Breast epithelium (tissue), 3 donors: ENCODE data around the gene SV2C.

Source experiments
- POLR2A ChIP-seq: fragments of 450-650 bp; IDR thresholded peaks from one replicate; pipeline ENCODE4 v1.6.1; 2016; ENCODE audit warnings: antibody characterized with exemption, mild to moderate bottlenecking, moderate library complexity
- POLR2AphosphoS5 ChIP-seq, 3 donors: sonication (generic); formaldehyde crosslinking; IDR thresholded peaks; one replicate each; pipeline ENCODE4 v1.6.1; 2017; ENCODE audit warnings: antibody characterized with exemption in 3 of 3
- TF ChIP-seq, protein P1 (sequence below), 3 donors: fragments of 450-650 bp; IDR thresholded peaks; one replicate each; pipeline ENCODE4 v1.5.1; 2016 to 2017; ENCODE audit warnings: antibody characterized with exemption in 3 of 3, mild to moderate bottlenecking in 3 of 3, moderate library complexity in 3 of 3

DNA sequence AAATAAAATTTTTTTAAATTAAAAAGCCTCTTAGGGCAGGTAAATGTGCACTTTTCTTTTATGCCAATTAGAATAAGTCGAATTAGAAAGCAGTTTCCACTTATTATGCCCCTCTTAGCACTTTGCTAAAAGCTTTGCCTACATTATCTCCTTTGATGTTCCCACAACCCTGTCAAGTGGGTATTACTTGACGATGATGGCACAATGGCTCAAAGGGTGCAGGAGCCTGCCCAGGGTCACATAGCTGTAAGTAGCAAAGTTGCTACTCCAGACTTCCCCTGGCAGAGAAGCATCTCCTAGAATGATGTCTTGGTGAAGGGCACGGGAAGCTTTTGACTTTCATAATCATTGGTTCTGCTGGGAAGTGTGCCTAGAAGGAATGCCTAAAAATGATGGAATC lies 301.5 kb downstream of the SV2C start:
- no peak for TF ChIP-seq POLR2AphosphoS5 (IDR thresholded peaks at IDR 0.05)
- TF ChIP-seq, protein P1, sequence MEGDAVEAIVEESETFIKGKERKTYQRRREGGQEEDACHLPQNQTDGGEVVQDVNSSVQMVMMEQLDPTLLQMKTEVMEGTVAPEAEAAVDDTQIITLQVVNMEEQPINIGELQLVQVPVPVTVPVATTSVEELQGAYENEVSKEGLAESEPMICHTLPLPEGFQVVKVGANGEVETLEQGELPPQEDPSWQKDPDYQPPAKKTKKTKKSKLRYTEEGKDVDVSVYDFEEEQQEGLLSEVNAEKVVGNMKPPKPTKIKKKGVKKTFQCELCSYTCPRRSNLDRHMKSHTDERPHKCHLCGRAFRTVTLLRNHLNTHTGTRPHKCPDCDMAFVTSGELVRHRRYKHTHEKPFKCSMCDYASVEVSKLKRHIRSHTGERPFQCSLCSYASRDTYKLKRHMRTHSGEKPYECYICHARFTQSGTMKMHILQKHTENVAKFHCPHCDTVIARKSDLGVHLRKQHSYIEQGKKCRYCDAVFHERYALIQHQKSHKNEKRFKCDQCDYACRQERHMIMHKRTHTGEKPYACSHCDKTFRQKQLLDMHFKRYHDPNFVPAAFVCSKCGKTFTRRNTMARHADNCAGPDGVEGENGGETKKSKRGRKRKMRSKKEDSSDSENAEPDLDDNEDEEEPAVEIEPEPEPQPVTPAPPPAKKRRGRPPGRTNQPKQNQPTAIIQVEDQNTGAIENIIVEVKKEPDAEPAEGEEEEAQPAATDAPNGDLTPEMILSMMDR (IDR thresholded peaks at IDR 0.05): no peak
- TF ChIP-seq POLR2A: no peak
